Heart left ventricle (tissue), 16 donors: Measurements from ENCODE around the gene AIMP1. TPM values are rescaled to one million over a fixed set of nuclear protein-coding genes. Genes with fewer than 3 reads are reported as not detected.

Experiments
- ATAC-seq, 4 donors: fragments of 200-7000 bp; cut with Tn5 transposase; one replicate each; pipeline ENCODE4 v1.9.1; 2020 to 2022; ENCODE audit warnings: moderate library complexity in 4 of 4, mild to moderate bottlenecking in 3 of 4, moderate number of reproducible peaks in 1 of 4
- DNase-seq, 5 donors: peaks; one replicate each; pipeline ENCODE4 v3.0.0-alpha.2; 2020
- H3K27ac ChIP-seq, 12 donors: fragments of 200-600 bp; sonication (generic) in 4 of 12; one replicate each; pipeline versions ENCODE4 v1.5.0 to v1.8.0; 2016 to 2022; ENCODE audit warnings: mild to moderate bottlenecking in 2 of 12
- H3K27me3 ChIP-seq, 9 donors: fragments of 200-600 bp; sonication (generic) in 2 of 9; one replicate each; pipeline versions ENCODE4 v1.5.1 to v1.8.0; 2016 to 2022; ENCODE audit warnings: mild to moderate bottlenecking in 3 of 9
- H3K36me3 ChIP-seq, 9 donors: fragments of 200-600 bp; sonication (generic) in 2 of 9; one replicate each; pipeline versions ENCODE4 v1.5.0 to v1.8.0; 2018 to 2022; ENCODE audit warnings: mild to moderate bottlenecking in 2 of 9
- H3K4me1 ChIP-seq, 12 donors: fragments of 200-600 bp; sonication (generic) in 4 of 12; one replicate each; pipeline versions ENCODE4 v1.5.0 to v1.8.0; 2016 to 2022; ENCODE audit warnings: mild to moderate bottlenecking in 3 of 12
- H3K4me3 ChIP-seq, 12 donors: fragments of 200-600 bp; sonication (generic) in 4 of 12; one replicate each; pipeline versions ENCODE4 v1.5.0 to v1.8.0; 2017 to 2022; ENCODE audit warnings: mild to moderate bottlenecking in 9 of 12, moderate library complexity in 4 of 12
- H3K9me3 ChIP-seq, 12 donors: fragments of 200-600 bp; sonication (generic) in 4 of 12; one replicate each; pipeline versions ENCODE4 v1.5.0 to v1.8.0; 2016 to 2022; ENCODE audit warnings: mild to moderate bottlenecking in 1 of 12
- CTCF ChIP-seq, 12 donors: fragments of 200-600 bp; sonication (generic) in 4 of 12; IDR thresholded peaks; one replicate each; pipeline versions ENCODE4 v1.5.0 to v1.8.0; 2018 to 2022; ENCODE audit warnings: antibody characterized with exemption in 12 of 12, mild to moderate bottlenecking in 5 of 12
- POLR2A ChIP-seq, 2 donors: fragments of 450-650 bp; IDR thresholded peaks; one replicate each; pipeline ENCODE4 v1.6.1; 2017; ENCODE audit warnings: antibody characterized with exemption in 2 of 2, mild to moderate bottlenecking in 2 of 2, moderate library complexity in 2 of 2
- WGBS, 4 donors: extraction: QIAGEN DNeasy Blood & Tissue Kit in 2 of 4; methylation state at CpG; one replicate each; pipeline versions ENCODE4 v1.1.5 to v1.1.7; 2013 to 2018; 5-methylcytosine and 5-hydroxymethylcytosine counted together
- intact Hi-C, 10 donors: fragments of 100-400 bp; cut with DNase I; formaldehyde crosslinking; loops; one replicate each; pipeline versions ENCODE4 v1.11.1 to v1.14.2; 2022
- polyA plus RNA-seq, 2 donors: library from polyadenylated mRNA; stranded (reverse); fragments of 200-250 nt; gene quantifications; one replicate each; pipeline ENCODE4 v1.2.3, GENCODE V29; 2013
- total RNA-seq, 9 donors: library from RNA; depleted of rRNA in 2 of 9; stranded (reverse); fragments of >200 nt in 2 of 9; fragmentation: NEBNext Ultra II Directional in 3 of 9; extraction: Animal tissue kit (Norgen Biotek cat#: 25700) in 3 of 9; gene quantifications; one replicate each; pipeline versions ENCODE4 v1.1.0 to v1.2.4, GENCODE V29; 2016 to 2023
- donor health status: ischemic (EF 13 %, LVEDD 7.1; RV severe dilation, severe dysfunction).
- donor health status: healthy with polysubstance abuse.
- donor health status: DM: no; HTN: yes; CAD: no.
- donor health status: DM: no; HTN: no; CAD: no.
- donor health status: ischemic (EF 25% LVEDD 6.9; RV normal size, moderate dysfunction).
- donor health status: ischemic (EF 25% LVEDD 5.7; RV mildly dilated, moderate dysfunction).
- donor health status: healthy.
- donor health status: DM: yes; HTN: yes; CAD: no.
- donor health status: ischemic (EF 35%, LVEDD 5.7; RV mildly dilated, moderate dysfunction).
- donor health status: nonischemic (EF 11% LVEDD 7.7; RV severe dilation, severe dysfunction).
- donor health status: DM: yes; HTN: yes; CAD: no.
- donor health status: PGD.
- donor health status: ischemic (EF 29% LVEDD 5.4; RV normal size, mild dysfunction).
- donor health status: nonischemic (EF 23%, LVEDD 6.1; RV moderate dilation, normal function).

Gene AIMP1
- total and polyA plus RNA-seq, 11 donors: 15.6 to 37.7 (median 29.4) TPM

GRCh38 chr4:106315476-106315967 is 828 bp upstream of the AIMP1 start:
- peaks cover 0 to 48% (median 30%) of the 10 kb centered on the region in 12 donors for H3K4me1 ChIP-seq
- H3K27me3 ChIP-seq: no peaks in the 10 kb centered on the region
- H3K27ac ChIP-seq: peak overlapping the region; percentile 85 to 98 (median 94)
- no peaks in the 10 kb centered on the region for H3K9me3 ChIP-seq
- no peak for DNase-seq
- peak overlapping the region; percentile 46 to 95 (median 84) for H3K4me3 ChIP-seq
- H3K36me3 ChIP-seq: no peaks in the 10 kb centered on the region
- ATAC-seq: peak in 3 of 4 donors; percentile 2 to 29 (median 11)
- no peak for TF ChIP-seq POLR2A (IDR thresholded peaks at IDR 0.05)
- no peak for TF ChIP-seq CTCF (IDR thresholded peaks at IDR 0.05)
- intact Hi-C loops: no loop called here
- WGBS, 4 donors: 0 to 1% (median 1%) methylated on average over 10 to 13 of the region's 13 CpGs

DNA sequence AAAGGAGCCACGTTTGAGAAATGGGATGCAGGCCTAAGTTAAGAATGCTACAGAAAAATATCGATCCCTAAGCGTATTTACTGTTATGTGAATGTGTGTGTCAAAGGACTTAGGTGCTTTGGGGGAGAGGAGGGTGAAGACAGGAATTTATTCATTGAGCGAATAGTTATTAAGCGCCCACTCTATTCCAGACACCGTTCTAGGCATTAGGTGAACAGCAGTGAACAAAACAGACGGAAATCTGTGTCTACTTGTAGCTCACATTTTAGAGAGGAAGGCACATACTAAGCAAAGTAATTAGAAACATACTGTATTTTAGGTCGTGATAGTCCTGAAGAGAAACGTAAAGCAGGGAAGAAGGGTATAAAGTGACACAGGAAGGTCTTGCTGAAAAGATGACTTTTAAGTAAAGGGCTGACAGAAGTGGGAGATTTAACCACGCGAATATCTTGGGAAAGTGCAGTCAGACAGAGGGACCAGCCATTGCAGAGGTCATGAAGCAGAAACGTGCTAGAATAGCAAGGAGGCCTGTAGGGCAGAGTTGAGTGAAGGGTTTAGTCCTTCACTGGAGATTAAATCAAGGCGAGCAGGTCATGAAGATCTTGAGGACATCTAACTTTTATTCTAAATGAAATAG is 541 bp downstream of the AIMP1 start:
- ATAC-seq (no peak), DNase-seq (no peak)
- no peaks in the 10 kb centered on the region for H3K27me3 ChIP-seq
- 2 to 5% (median 4%) methylated on average over 13 of the region's 13 CpGs for WGBS, 4 donors
- no peaks in the 10 kb centered on the region for H3K9me3 ChIP-seq
- intact Hi-C loops: no loop called here
- peak overlapping the region; percentile 46 to 95 (median 84) for H3K4me3 ChIP-seq
- peaks cover 0 to 48% (median 29%) of the 10 kb centered on the region in 12 donors for H3K4me1 ChIP-seq
- TF ChIP-seq CTCF (IDR thresholded peaks at IDR 0.05): no peak
- peak overlapping the region; percentile 85 to 98 (median 94) for H3K27ac ChIP-seq
- H3K36me3 ChIP-seq: peaks cover 0 to 8% (median 0%) of the 10 kb centered on the region in 9 donors

DNA sequence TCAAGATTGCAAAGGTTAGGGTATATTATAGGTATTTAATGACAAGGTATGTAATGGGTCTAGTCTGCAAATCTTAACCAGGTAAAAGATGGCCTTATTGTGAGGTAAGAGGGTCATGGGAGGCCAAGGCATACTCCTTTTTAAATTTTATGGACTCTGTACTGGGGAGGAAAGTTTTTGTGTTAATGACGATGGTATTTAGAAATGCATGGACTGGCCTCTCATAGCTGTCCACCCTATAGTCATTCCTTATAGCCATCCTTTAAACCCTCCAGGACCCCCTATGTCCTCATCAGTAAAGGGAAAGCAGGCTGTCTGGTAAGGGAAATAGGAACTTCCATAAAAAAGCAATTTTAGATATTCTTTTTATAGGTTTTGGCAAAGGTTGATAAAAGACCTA is 1.5 kb downstream of the AIMP1 start:
- peaks cover 0 to 50% (median 28%) of the 10 kb centered on the region in 12 donors for H3K4me1 ChIP-seq
- H3K27me3 ChIP-seq: no peaks in the 10 kb centered on the region
- DNase-seq (no peak), ATAC-seq (no peak)
- H3K36me3 ChIP-seq: peaks cover 0 to 8% (median 0%) of the 10 kb centered on the region in 9 donors
- intact Hi-C loops: no loop called here
- H3K27ac ChIP-seq: no peak overlapping the region
- peak overlapping the region in 6 of 12 donors; percentile 74 to 94 (median 84) for H3K4me3 ChIP-seq
- 86 to 91% (median 89%) methylated on average over 1 of the region's 1 CpG for WGBS, 4 donors
- TF ChIP-seq CTCF (IDR thresholded peaks at IDR 0.05) (no peak), POLR2A (IDR thresholded peaks at IDR 0.05) (no peak)
- H3K9me3 ChIP-seq: no peaks in the 10 kb centered on the region

DNA sequence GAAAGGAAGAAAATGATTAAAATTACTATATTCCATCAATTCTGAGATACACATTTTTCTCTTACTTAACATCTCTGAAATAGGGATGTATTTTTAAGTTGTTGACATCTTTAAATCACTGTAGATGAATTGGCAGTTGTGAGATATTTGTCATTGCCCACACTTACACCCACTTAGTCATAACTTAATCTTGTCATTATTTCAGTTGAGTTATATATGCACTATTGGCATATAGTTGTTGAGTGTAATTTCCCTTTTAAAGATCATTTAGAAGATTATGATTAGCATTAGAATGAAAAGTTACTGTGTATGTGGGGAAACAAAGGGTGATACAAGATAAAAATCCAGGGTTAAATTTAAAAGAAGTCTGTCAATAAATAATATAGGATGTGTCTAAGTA is 2.2 kb downstream of the AIMP1 start:
- ATAC-seq (no peak), DNase-seq (no peak)
- intact Hi-C loops: no loop called here
- H3K27ac ChIP-seq: no peak overlapping the region
- H3K36me3 ChIP-seq: peaks cover 0 to 8% (median 0%) of the 10 kb centered on the region in 9 donors
- H3K4me3 ChIP-seq: no peak overlapping the region
- TF ChIP-seq POLR2A (IDR thresholded peaks at IDR 0.05): no peak
- TF ChIP-seq CTCF (IDR thresholded peaks at IDR 0.05): no peak
- H3K4me1 ChIP-seq: peaks cover 0 to 52% (median 26%) of the 10 kb centered on the region in 12 donors
- no peaks in the 10 kb centered on the region for H3K9me3 ChIP-seq
- no peaks in the 10 kb centered on the region for H3K27me3 ChIP-seq
